K562 (cell line): Measurements from ENCODE around the gene PTPRE. TPM values are rescaled to one million over a fixed set of nuclear protein-coding genes. Genes with fewer than 3 reads are reported as not detected.

Source experiments
- ATAC-seq: fragments of 200-7000 bp; cut with Tn5 transposase; 3 replicates; pipeline ENCODE4 v1.9.1; 2020; ENCODE audit warnings: moderate library complexity
- BruUV-seq: library from RNA; stranded (reverse); fragments of 400-500 nt; replicated peaks from 2 replicates; lab custom pipeline; 2021; lab: Mats Ljungman, UMichigan
- CTCF ChIA-PET: fragments of 300-600 bp; formaldehyde crosslinking; extraction: SDS; loops from one replicate; lab custom pipeline; 2021; ENCODE audit warnings: low intra/inter-chr PET ratio; lab: Yijun Ruan, JAX
- POLR2A ChIA-PET: fragments of 300-600, 350-650 bp; sonication (Branson Sonifier 250); formaldehyde crosslinking; extraction: SDS; loops from one replicate; lab custom pipeline; 2021; ENCODE audit warnings: antibody characterized with exemption, inconsistent platforms; lab: Yijun Ruan, JAX
- DNase-seq, 4 experiments: peaks; one replicate each; pipeline versions ENCODE4 v3.0.0 to v3.0.0-alpha.2; 2011 to 2018; ENCODE audit warnings: low spot score in 3 of 4, mixed read lengths in 3 of 4; ENCODE audit errors: extremely low read depth in 1 of 4
- FAIRE-seq: peaks from 2 replicates; lab custom pipeline; 2011; peaks lifted over from hg19 to GRCh38; lab: Jason Lieb, UNC
- H2AFZ ChIP-seq: 2 replicates; pipeline ENCODE4 v1.6.0; 2011; ENCODE audit warnings: low read depth, low read length, control low read depth, inconsistent platforms
- H3K27ac ChIP-seq: fragments of 200-600 bp; 3 replicates; pipeline ENCODE4 v1.8.0; 2011; ENCODE audit warnings: low read depth, mild to moderate bottlenecking, control low read depth, inconsistent platforms, low read length, moderate library complexity, mixed read lengths; ENCODE audit errors: extremely low read depth
- H3K27me3 ChIP-seq, 2 experiments: fragments of 300-600 bp in 1 of 2; 2 replicates in 1 of 2; 3 replicates in 1 of 2; pipeline versions ENCODE4 v1.6.0 to v1.8.0; 2011; ENCODE audit warnings: inconsistent platforms in 2 of 2, low read length in 2 of 2, mild to moderate bottlenecking in 1 of 2, mixed read lengths in 1 of 2, moderate library complexity in 1 of 2; ENCODE audit not compliant: control insufficient read depth in 2 of 2, insufficient read depth in 2 of 2
- H3K36me3 ChIP-seq: fragments of 300-600 bp; 3 replicates; pipeline ENCODE4 v1.8.0; 2011; ENCODE audit warnings: mild to moderate bottlenecking, low read length, inconsistent platforms; ENCODE audit not compliant: control insufficient read depth, insufficient read depth
- H3K4me1 ChIP-seq, 2 experiments: fragments of 200-600 bp in 1 of 2; replicated peaks in 1 of 2; 2 replicates in 1 of 2; 3 replicates in 1 of 2; pipeline versions ENCODE4 v1.5.1 to v1.8.0; 2011; ENCODE audit warnings: inconsistent platforms in 2 of 2, low read length in 2 of 2, mild to moderate bottlenecking in 1 of 2, mixed read lengths in 1 of 2, moderate library complexity in 1 of 2; ENCODE audit not compliant: control insufficient read depth in 2 of 2, insufficient read depth in 2 of 2
- H3K4me2 ChIP-seq: 2 replicates; pipeline ENCODE4 v1.6.1; 2011; ENCODE audit warnings: low read length, control low read depth, inconsistent platforms, mixed read lengths; ENCODE audit not compliant: insufficient read depth
- H3K4me3 ChIP-seq: fragments of 200-600 bp; sonication (generic), shearing (Covaris generic); 2 replicates; pipeline ENCODE4 v1.5.1; 2016; ENCODE audit warnings: control low read depth, inconsistent platforms
- H3K79me2 ChIP-seq: fragments of 200-600 bp; 3 replicates; pipeline ENCODE4 v1.8.0; 2011; ENCODE audit warnings: low read length, inconsistent platforms; ENCODE audit not compliant: control insufficient read depth, insufficient read depth
- H3K9ac ChIP-seq, 2 experiments: 2 replicates each; pipeline versions ENCODE4 v1.6.0 to v1.6.1; 2011; ENCODE audit warnings: low read depth in 2 of 2, low read length in 2 of 2, control low read depth in 1 of 2, inconsistent platforms in 1 of 2, mild to moderate bottlenecking in 1 of 2, mixed read lengths in 1 of 2; ENCODE audit not compliant: insufficient read depth in 1 of 2
- H3K9me1 ChIP-seq: one replicate; pipeline ENCODE4 v1.6.0; 2011; ENCODE audit warnings: inconsistent platforms, mild to moderate bottlenecking, low read length, moderate library complexity; ENCODE audit not compliant: control insufficient read depth, insufficient read depth
- H3K9me3 ChIP-seq: replicated peaks from 2 replicates; pipeline ENCODE4 v1.5.1; 2011; ENCODE audit warnings: low read depth, low read length, inconsistent platforms; ENCODE audit not compliant: control insufficient read depth, insufficient read depth
- H4K20me1 ChIP-seq: replicated peaks from 2 replicates; pipeline ENCODE4 v1.6.1; 2011; ENCODE audit warnings: low read length, inconsistent platforms, mixed read lengths; ENCODE audit not compliant: control insufficient read depth, insufficient read depth
- KAT2B ChIP-seq: IDR thresholded peaks from one replicate; pipeline ENCODE4 v1.6.1; 2012; ENCODE audit warnings: low read depth, mild to moderate bottlenecking, control low read depth, inconsistent platforms, low read length, moderate library complexity
- KDM5B ChIP-seq: fragments of 200-600 bp; sonication (generic); IDR thresholded peaks from 2 replicates; pipeline ENCODE4 v1.6.1; 2012; ENCODE audit warnings: low read depth, mild to moderate bottlenecking, moderate library complexity, low read length, control low read depth, inconsistent platforms; ENCODE audit not compliant: insufficient replicate concordance
- NFE2 ChIP-seq: IDR thresholded peaks from 2 replicates; pipeline ENCODE4 v1.6.1; 2014; ENCODE audit warnings: antibody characterized with exemption, low read depth
- SMAD2 ChIP-seq: fragments of 150-350 bp; IDR thresholded peaks from 2 replicates; pipeline ENCODE4 v1.6.1; 2014; ENCODE audit warnings: low read depth, mild to moderate bottlenecking, low read length
- ZBED1 ChIP-seq: IDR thresholded peaks from 2 replicates; pipeline ENCODE4 v1.6.1; 2014
- WGBS: fragments of 100-300 bp; shearing (Covaris generic); methylation state at CpG from one replicate; pipeline ENCODE4 v1.1.6; 2016; ENCODE audit warnings: low coverage, mixed read lengths; ENCODE audit not compliant: insufficient coverage; ENCODE audit errors: missing lambda C conversion rate; 5-methylcytosine and 5-hydroxymethylcytosine counted together
- in situ Hi-C: fragments of 300-500 bp; cut with MboI; formaldehyde crosslinking; loops from 4 replicates; pipeline ENCODE4 v1.15.0; 2018; ENCODE audit warnings: inconsistent platforms, mixed read lengths
- intact Hi-C: fragments of 100-400 bp; cut with micrococcal nuclease; formaldehyde crosslinking; loops from 2 replicates; pipeline ENCODE4 v1.14.2; 2022
- polyA plus RNA-seq, 8 experiments: library from polyadenylated mRNA; depleted of rRNA in 4 of 8; stranded (reverse) in 5 of 8; unstranded in 3 of 8; fragments of >200 nt; fragmentation: Nextera tagmentation in 2 of 8; fragmentation: Illumina TruSeq in 1 of 8; extraction: Ambion mirVana in 2 of 8; extraction: Trizol in 1 of 8; gene quantifications; 2 replicates each; pipeline versions ENCODE4 v1.2.1 to v1.2.3, GENCODE V29; 2011 to 2014; ENCODE audit warnings: inconsistent platforms in 1 of 8, missing spikeins in 1 of 8
- total RNA-seq, 7 experiments: library from RNA; depleted of rRNA in 6 of 7; stranded (reverse); fragments of >200 nt in 6 of 7; fragmentation: Illumina TruSeq in 2 of 7; extraction: Trizol in 2 of 7; gene quantifications; 2 replicates each; pipeline versions ENCODE4 v1.2.1 to v1.2.3, GENCODE V29; 2011 to 2021; ENCODE audit warnings: low replicate concordance in 1 of 7
- TF ChIP-seq, protein P1 (sequence below): fragments of 450-650 bp; IDR thresholded peaks from 2 replicates; pipeline ENCODE4 v1.6.1; 2014; ENCODE audit warnings: low read depth, mild to moderate bottlenecking, moderate library complexity, borderline replicate concordance
- TF ChIP-seq, protein P2 (sequence below): fragments of 200-800 bp; sonication (Bioruptor generic); IDR thresholded peaks from 2 replicates; pipeline ENCODE4 v1.6.1; 2016; ENCODE audit warnings: missing genetic modification characterization, missing compliant biosample characterization

The PTPRE gene
- total and polyA plus RNA-seq, 9 of the 15 experiments (the other 6 are each of a cell fraction or from before 2014, with no cell fraction given), result 0.01 to 0.13 (median 0.04) TPM; not detected in 4

DNA sequence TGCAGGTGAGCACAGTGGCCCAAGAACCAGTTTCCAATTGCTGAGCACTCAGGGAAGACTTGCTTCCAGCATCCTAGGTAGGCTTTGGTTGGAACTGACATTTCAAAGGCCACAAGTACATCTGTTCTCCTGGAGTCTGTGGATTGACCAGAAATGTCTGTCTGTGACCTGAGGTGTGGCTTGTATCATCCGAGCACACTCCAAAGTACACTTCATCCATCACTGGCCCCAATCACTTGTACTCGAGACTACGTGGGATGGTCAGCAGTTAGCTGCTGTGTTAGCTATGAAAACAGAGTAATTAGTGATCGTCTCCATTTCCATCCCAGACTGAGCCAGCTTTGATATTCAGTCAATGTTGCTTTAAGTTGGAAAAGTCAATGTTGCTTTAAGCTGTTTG lies 174.3 kb downstream of the PTPRE start:
- H3K4me3 ChIP-seq, result no peak overlapping the region
- no peak overlapping the region for H3K9ac ChIP-seq
- H3K27me3 ChIP-seq, result peaks cover 0 to 36% of the 10 kb centered on the region in 2 experiments; a peak in 3 of 5 replicates
- no peaks in the 10 kb centered on the region for H3K36me3 ChIP-seq
- TF ChIP-seq SMAD2, result no peak
- no peak for TF ChIP-seq NFE2
- TF ChIP-seq, protein P1, sequence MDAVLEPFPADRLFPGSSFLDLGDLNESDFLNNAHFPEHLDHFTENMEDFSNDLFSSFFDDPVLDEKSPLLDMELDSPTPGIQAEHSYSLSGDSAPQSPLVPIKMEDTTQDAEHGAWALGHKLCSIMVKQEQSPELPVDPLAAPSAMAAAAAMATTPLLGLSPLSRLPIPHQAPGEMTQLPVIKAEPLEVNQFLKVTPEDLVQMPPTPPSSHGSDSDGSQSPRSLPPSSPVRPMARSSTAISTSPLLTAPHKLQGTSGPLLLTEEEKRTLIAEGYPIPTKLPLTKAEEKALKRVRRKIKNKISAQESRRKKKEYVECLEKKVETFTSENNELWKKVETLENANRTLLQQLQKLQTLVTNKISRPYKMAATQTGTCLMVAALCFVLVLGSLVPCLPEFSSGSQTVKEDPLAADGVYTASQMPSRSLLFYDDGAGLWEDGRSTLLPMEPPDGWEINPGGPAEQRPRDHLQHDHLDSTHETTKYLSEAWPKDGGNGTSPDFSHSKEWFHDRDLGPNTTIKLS, result no peak
- TF ChIP-seq KAT2B, result no peak
- no peak for TF ChIP-seq KDM5B
- no peak for TF ChIP-seq ZBED1
- TF ChIP-seq, protein P2, sequence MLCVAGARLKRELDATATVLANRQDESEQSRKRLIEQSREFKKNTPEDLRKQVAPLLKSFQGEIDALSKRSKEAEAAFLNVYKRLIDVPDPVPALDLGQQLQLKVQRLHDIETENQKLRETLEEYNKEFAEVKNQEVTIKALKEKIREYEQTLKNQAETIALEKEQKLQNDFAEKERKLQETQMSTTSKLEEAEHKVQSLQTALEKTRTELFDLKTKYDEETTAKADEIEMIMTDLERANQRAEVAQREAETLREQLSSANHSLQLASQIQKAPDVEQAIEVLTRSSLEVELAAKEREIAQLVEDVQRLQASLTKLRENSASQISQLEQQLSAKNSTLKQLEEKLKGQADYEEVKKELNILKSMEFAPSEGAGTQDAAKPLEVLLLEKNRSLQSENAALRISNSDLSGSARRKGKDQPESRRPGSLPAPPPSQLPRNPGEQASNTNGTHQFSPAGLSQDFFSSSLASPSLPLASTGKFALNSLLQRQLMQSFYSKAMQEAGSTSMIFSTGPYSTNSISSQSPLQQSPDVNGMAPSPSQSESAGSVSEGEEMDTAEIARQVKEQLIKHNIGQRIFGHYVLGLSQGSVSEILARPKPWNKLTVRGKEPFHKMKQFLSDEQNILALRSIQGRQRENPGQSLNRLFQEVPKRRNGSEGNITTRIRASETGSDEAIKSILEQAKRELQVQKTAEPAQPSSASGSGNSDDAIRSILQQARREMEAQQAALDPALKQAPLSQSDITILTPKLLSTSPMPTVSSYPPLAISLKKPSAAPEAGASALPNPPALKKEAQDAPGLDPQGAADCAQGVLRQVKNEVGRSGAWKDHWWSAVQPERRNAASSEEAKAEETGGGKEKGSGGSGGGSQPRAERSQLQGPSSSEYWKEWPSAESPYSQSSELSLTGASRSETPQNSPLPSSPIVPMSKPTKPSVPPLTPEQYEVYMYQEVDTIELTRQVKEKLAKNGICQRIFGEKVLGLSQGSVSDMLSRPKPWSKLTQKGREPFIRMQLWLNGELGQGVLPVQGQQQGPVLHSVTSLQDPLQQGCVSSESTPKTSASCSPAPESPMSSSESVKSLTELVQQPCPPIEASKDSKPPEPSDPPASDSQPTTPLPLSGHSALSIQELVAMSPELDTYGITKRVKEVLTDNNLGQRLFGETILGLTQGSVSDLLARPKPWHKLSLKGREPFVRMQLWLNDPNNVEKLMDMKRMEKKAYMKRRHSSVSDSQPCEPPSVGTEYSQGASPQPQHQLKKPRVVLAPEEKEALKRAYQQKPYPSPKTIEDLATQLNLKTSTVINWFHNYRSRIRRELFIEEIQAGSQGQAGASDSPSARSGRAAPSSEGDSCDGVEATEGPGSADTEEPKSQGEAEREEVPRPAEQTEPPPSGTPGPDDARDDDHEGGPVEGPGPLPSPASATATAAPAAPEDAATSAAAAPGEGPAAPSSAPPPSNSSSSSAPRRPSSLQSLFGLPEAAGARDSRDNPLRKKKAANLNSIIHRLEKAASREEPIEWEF (CRISPR knock-in tag), result no peak
- ChIA-PET CTCF (no interaction called here), POLR2A (no interaction called here)
- H4K20me1 ChIP-seq, result 0 out of 2 replicates have a peak, but pooled peaks cover 5% of the 10 kb centered on the region
- no peaks in the 10 kb centered on the region for H3K79me2 ChIP-seq
- no peak overlapping the region for H3K4me2 ChIP-seq
- FAIRE-seq (no peak), DNase-seq (no peak), ATAC-seq (no peak)
- H3K9me3 ChIP-seq, result no peaks in the 10 kb centered on the region
- H3K4me1 ChIP-seq, result no peaks in the 10 kb centered on the region
- no peak overlapping the region for H2AFZ ChIP-seq
- BruUV-seq, result no TSS peak
- H3K27ac ChIP-seq, result no peak overlapping the region
- intact Hi-C loops, result no loop called here
- no peaks in the 10 kb centered on the region for H3K9me1 ChIP-seq
- in situ Hi-C loops, result no loop called here
- 3% methylated on average over 4 of the region's 4 CpGs for WGBS
